NT2/D1 (cell line): Measurements from ENCODE around the gene ZNF282.

Experiments used
- DNase-seq: peaks from one replicate; pipeline ENCODE4 v3.0.0-alpha.2; 2011; ENCODE audit warnings: low read depth, low spot score
- H3K27me3 ChIP-seq: 2 replicates; pipeline ENCODE4 v1.6.0; 2011; ENCODE audit warnings: mild to moderate bottlenecking; ENCODE audit not compliant: insufficient read length, insufficient read depth
- H3K36me3 ChIP-seq: 2 replicates; pipeline ENCODE4 v1.6.1; 2011; ENCODE audit warnings: mild to moderate bottlenecking, low read length, mixed read lengths; ENCODE audit not compliant: insufficient read depth, insufficient read length
- H3K4me1 ChIP-seq: 2 replicates; pipeline ENCODE4 v1.5.1; 2011; ENCODE audit not compliant: insufficient read depth, insufficient read length
- H3K4me3 ChIP-seq: 2 replicates; pipeline ENCODE4 v1.5.1; 2011; ENCODE audit warnings: low read depth; ENCODE audit not compliant: insufficient read length
- H3K9ac ChIP-seq: 2 replicates; pipeline ENCODE4 v1.6.0; 2011; ENCODE audit warnings: low read depth; ENCODE audit not compliant: insufficient read length
- H3K9me3 ChIP-seq: 2 replicates; pipeline ENCODE4 v1.5.1; 2011; ENCODE audit warnings: mild to moderate bottlenecking, low read length; ENCODE audit not compliant: insufficient read depth
- SUZ12 ChIP-seq: IDR thresholded peaks from 2 replicates; pipeline ENCODE4 v1.6.1; 2011; ENCODE audit not compliant: insufficient read length, insufficient read depth; ENCODE audit errors: extremely low read depth
- YY1 ChIP-seq: IDR thresholded peaks from 2 replicates; pipeline ENCODE4 v1.6.1; 2011; ENCODE audit not compliant: insufficient read length, insufficient read depth
- ZNF274 ChIP-seq: IDR thresholded peaks from 2 replicates; pipeline ENCODE4 v1.6.1; 2011; ENCODE audit warnings: mild to moderate bottlenecking, low read depth, low read length

The ZNF282 gene

DNA sequence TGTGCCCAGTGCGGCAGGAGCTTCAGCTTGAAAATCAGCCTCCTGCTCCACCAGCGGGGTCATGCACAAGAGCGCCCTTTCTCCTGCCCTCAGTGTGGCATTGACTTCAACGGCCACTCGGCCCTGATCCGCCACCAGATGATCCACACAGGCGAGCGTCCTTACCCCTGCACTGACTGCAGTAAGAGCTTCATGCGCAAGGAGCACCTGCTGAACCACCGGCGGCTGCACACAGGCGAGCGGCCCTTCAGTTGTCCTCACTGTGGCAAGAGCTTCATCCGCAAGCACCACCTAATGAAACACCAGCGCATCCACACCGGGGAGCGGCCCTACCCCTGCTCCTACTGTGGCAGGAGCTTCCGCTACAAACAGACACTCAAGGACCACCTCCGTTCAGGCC is 16.1 kb upstream of the ZNF282 start:
- Histone ChIP-seq H3K4me1 (no peaks in the 10 kb centered on the region), H3K36me3 (peaks cover 65% of the 10 kb centered on the region), H3K9me3 (no peaks in the 10 kb centered on the region), H3K27me3 (no peaks in the 10 kb centered on the region), H3K9ac (no peak overlapping the region), H3K4me3 (no peak overlapping the region)
- TF ChIP-seq YY1 (no peak), ZNF274 (no peak), SUZ12 (no peak)
- DNase-seq, result no peak

DNA sequence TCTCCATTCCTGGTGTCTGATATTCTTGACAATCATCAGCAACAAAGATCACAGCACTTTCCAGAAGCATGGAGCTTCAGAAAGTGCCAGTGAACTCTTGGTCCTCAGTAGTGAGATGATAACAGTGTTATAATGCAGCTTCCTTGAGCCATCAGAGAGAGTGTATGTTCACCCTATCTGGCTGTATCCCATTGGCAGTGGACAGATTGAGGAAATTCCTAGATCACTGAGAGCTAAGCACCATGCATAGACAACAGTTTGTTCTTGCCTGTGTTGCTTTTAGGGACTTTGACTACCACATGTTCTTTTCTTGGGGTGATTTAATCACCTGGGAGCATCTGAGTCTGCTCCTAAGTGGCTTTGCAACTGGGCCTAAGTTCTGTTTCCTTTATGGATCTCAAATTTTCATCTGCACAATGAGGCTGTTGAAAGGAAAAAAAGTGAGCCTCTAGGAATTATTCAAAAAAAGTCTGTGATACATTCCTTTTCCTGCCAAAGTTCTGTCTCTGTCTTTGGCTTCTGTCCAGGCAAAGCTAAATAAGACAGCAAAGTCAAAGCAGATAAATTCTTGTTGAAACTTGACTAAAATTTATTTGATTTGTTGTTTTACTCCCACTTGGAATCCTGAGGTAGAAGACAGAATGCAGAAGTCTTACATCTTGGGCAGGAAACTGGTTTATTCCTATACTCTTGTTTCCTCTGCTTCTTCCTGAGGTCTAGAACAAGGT is 14.5 kb upstream of the ZNF282 start:
- H3K27me3 ChIP-seq, result no peaks in the 10 kb centered on the region
- TF ChIP-seq YY1 (no peak), ZNF274 (no peak), SUZ12 (no peak)
- peaks cover 62% of the 10 kb centered on the region for H3K36me3 ChIP-seq
- DNase-seq, result no peak
- H3K9ac ChIP-seq, result no peak overlapping the region
- no peak overlapping the region for H3K4me3 ChIP-seq
- H3K9me3 ChIP-seq, result no peaks in the 10 kb centered on the region
- no peaks in the 10 kb centered on the region for H3K4me1 ChIP-seq

DNA sequence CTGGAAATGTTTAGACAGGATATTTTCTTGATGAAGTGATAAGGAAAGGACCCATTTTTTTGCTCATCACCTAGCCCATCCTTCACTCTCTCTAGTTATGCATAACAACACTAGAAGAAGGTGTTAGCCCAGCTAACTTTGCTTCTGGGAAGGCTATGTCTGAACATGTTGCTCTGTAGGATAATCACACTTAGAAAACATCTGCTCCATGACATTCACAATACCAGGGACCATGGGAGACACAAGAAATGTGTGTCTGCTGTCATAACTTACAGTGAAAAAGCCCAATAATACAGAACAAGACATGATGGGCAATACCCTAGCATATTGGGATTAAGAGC is 13.9 kb upstream of the ZNF282 start:
- H3K4me3 ChIP-seq, result no peak overlapping the region
- no peaks in the 10 kb centered on the region for H3K27me3 ChIP-seq
- DNase-seq, result no peak
- H3K36me3 ChIP-seq, result peaks cover 60% of the 10 kb centered on the region
- TF ChIP-seq ZNF274, result no peak
- no peak for TF ChIP-seq YY1
- TF ChIP-seq SUZ12, result no peak
- H3K4me1 ChIP-seq, result no peaks in the 10 kb centered on the region
- H3K9ac ChIP-seq, result no peak overlapping the region
- H3K9me3 ChIP-seq, result no peaks in the 10 kb centered on the region

DNA sequence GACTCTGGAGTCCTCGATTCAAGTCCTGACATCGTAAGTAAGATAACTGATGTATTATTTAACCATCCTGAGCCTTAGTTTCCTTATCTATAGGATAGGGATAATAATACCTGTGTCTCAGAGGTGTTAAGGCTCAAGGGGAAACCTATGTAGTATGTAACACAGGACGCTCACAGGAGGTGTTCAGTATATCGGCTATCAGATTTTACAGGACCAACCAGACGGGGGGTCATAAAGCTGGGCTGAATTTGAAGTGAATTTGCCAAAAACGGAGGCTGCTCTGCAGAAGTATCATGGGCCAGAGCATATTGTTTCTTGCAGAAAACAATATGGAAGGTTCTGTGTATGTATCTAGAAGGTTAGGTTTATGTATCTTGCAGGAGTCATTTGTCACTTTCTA is 11.1 kb upstream of the ZNF282 start:
- Histone ChIP-seq H3K4me3 (no peak overlapping the region), H3K4me1 (no peaks in the 10 kb centered on the region), H3K36me3 (peaks cover 33% of the 10 kb centered on the region), H3K27me3 (no peaks in the 10 kb centered on the region), H3K9me3 (no peaks in the 10 kb centered on the region), H3K9ac (no peak overlapping the region)
- no peak for DNase-seq
- TF ChIP-seq YY1, result no peak
- TF ChIP-seq ZNF274, result no peak
- TF ChIP-seq SUZ12, result no peak

DNA sequence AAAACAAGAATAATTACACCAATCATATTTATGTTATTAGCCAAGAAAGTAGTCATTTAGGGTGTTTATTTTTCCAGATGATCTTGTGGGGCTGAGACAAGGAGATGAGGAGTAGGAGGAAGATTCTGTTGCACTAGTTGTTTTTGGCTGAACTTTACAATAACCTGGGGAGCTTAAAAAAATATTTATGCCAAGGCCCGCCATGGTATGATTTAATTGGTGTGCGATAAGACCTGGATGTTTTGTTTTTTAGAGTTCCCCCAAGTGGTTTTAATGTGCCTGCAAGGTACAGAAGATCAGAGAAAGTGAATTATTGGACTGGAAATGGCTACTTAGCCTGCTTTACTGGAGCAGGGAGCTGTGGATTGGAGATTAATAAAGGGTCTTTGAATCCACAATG is 7.1 kb upstream of the ZNF282 start:
- H3K9ac ChIP-seq, result no peak overlapping the region
- no peaks in the 10 kb centered on the region for H3K36me3 ChIP-seq
- H3K4me1 ChIP-seq, result no peaks in the 10 kb centered on the region
- DNase-seq, result no peak
- no peak overlapping the region for H3K4me3 ChIP-seq
- TF ChIP-seq ZNF274 (no peak), YY1 (no peak), SUZ12 (no peak)
- peaks cover 4% of the 10 kb centered on the region for H3K27me3 ChIP-seq
- no peaks in the 10 kb centered on the region for H3K9me3 ChIP-seq

DNA sequence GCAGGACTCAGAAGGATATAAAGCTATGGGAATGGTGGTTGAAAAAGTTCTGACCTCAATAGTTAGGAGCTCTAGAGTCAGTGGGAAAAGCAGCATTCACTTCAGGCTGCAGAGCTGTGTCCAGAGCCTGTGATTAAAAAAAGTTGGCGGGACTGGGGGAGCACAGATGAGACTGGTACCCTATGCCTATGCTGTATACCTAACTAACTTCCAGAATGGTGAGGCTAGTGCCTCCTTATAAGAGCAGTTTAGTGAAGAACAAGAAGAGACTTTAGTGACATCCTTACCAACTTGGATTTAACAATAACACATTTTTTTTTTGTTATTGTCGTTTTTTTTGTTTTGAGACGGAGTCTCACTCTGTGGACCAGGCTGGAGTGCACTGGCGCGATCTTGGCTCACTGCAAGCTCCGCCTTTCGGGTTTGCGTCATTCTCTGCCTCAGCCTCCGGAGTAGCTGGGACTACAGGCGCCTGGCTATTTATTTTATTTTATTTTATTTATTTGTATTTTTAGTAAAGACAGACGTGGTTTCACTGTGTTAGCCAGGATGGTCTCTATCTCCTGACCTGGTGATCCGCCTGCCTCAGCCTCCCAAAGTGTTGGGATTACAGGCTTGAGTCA is 6.6 kb upstream of the ZNF282 start:
- TF ChIP-seq SUZ12 (no peak), ZNF274 (no peak), YY1 (no peak)
- Histone ChIP-seq H3K27me3 (peaks cover 4% of the 10 kb centered on the region), H3K36me3 (no peaks in the 10 kb centered on the region), H3K9ac (no peak overlapping the region), H3K4me1 (no peaks in the 10 kb centered on the region), H3K4me3 (no peak overlapping the region), H3K9me3 (no peaks in the 10 kb centered on the region)
- DNase-seq, result no peak

DNA sequence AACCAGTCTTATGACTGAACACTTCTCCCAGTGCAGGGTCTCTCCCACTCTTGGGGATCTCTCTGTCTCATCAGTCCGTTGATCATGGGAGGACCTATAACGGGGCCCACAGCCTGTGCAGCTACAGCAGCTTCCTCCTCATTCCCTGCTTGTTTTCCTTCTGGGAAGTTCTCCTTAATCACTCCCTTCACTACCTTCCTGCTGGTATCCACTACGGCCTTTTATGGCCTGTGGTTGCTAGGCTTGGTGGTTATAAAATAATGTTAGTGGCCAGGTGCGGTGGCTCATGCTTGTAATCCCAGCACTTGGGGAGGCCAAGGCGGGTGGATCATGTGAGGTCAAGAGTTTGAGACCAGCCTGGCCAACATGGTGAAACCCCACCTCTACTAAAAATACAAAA is 3.5 kb upstream of the ZNF282 start:
- H3K9me3 ChIP-seq, result no peaks in the 10 kb centered on the region
- H3K4me1 ChIP-seq, result peaks cover 2% of the 10 kb centered on the region
- H3K9ac ChIP-seq, result no peak overlapping the region
- peaks cover 4% of the 10 kb centered on the region for H3K27me3 ChIP-seq
- DNase-seq, result no peak
- H3K4me3 ChIP-seq, result no peak overlapping the region
- TF ChIP-seq SUZ12 (no peak), ZNF274 (no peak), YY1 (no peak)
- peaks cover 3% of the 10 kb centered on the region for H3K36me3 ChIP-seq
